Astrocyte of the spinal cord (primary cell): Measurements from ENCODE around the gene CD7.

Experiments
- DNase-seq: peaks from one replicate; pipeline ENCODE4 v3.0.0; 2011; ENCODE audit warnings: low read depth, low spot score
- H3K4me3 ChIP-seq: 2 replicates; pipeline ENCODE4 v1.5.1; 2011; ENCODE audit warnings: low read depth, mild to moderate bottlenecking, low read length, moderate library complexity
- in situ Hi-C: cut with HindIII; loops from 2 replicates; pipeline ENCODE4 v1.10.0; 2017; ENCODE audit warnings: low sequenced_read_pairs
- TF ChIP-seq, protein P1 (sequence below): IDR thresholded peaks from 2 replicates; pipeline ENCODE4 v1.5.1; 2012; ENCODE audit warnings: low read depth, mild to moderate bottlenecking, low read length, inconsistent platforms

The CD7 gene

DNA sequence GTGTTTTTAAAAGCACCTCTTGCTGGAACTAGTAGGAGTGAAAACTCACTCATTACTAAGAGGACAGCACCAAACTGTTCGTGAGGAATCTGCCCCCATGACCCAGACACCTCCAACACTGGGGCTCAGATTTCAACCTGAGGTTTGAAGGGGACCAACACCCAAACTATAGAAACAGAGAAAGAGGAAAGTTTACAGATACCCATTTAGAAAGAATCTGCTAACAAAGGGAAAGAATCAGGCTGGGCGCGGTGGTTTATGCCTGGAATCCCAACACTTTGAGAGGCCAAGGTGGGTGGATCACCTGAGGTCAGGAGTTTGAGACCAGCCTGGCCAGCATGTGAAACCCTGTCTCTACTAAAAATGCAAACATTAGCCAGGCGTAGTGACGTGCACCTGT lies 40.5 kb downstream of the CD7 start:
- H3K4me3 ChIP-seq: no peak overlapping the region
- TF ChIP-seq, protein P1, sequence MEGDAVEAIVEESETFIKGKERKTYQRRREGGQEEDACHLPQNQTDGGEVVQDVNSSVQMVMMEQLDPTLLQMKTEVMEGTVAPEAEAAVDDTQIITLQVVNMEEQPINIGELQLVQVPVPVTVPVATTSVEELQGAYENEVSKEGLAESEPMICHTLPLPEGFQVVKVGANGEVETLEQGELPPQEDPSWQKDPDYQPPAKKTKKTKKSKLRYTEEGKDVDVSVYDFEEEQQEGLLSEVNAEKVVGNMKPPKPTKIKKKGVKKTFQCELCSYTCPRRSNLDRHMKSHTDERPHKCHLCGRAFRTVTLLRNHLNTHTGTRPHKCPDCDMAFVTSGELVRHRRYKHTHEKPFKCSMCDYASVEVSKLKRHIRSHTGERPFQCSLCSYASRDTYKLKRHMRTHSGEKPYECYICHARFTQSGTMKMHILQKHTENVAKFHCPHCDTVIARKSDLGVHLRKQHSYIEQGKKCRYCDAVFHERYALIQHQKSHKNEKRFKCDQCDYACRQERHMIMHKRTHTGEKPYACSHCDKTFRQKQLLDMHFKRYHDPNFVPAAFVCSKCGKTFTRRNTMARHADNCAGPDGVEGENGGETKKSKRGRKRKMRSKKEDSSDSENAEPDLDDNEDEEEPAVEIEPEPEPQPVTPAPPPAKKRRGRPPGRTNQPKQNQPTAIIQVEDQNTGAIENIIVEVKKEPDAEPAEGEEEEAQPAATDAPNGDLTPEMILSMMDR: no peak

DNA sequence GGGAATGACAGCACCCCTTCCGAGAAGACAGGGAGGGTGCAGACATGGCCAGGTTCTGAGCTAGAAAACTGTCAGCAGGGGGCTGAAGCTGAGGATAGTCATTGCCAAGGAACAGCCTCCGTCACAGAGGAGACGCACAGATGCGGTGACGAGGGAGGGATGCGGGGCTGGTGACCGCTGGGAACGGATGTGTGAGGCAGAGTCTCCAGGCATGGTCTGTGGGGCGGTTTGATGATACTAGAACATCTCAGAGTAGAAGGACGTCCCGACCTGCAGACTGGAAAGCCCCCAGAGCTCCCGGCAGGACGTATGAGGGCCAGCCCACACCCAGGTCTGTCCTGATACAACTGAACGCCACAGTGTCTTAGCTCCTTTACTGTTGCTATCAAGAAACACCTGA lies 42.1 kb downstream of the CD7 start:
- in situ Hi-C loops: no loop called here
- no peak for DNase-seq
- no peak overlapping the region for H3K4me3 ChIP-seq
- TF ChIP-seq, protein P1: no peak

More for the DNA sequence above, 40.5 kb downstream of the CD7 start:
- in situ Hi-C loops: no loop called here
- no peak for DNase-seq

DNA sequence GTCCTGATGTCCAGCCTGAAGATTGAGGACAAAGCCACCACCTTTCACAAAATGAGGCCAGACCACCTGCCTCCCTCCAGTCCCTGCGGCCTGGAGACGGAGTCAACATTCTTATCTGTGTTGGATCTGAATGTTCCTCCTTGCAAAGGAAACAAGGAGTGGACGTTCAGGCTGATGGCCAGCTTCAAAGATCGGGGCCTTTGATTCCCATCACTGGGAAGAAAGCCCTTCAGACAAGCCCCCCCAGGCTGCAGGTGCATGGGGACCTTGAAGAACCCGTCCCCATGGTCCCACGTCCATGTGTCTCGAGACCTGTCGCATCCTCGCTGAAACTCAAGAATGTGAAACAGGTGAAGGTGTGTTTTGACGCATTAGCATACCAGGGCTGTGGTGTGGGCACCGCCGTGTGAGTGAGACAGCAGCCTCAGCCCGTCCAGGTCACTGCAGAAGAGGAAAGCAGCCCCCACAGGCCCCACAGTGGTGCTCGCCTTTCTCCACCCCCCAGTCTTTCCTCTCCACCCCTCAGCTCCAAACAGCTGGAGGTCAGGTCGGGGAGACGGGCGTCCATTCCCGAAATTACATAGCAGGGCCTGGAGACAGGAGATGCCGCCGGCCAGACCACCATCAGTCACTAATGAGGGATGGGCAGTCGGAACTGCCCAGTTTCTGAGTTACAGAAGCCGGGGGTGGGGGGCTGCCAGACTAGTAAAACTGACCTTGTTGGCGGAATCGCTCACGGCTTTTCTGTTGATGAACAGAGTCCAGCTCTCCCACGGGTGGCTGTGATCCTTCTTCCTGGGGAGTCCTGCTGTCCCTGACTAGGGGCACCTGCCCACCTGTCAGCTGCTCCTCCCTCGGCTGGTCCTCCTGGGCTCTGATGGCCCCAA lies 43.0 kb downstream of the CD7 start:
- DNase-seq: no peak
- TF ChIP-seq, protein P1: no peak
- peak overlapping the region; percentile 83 for H3K4me3 ChIP-seq
- in situ Hi-C loops: no loop called here

DNA sequence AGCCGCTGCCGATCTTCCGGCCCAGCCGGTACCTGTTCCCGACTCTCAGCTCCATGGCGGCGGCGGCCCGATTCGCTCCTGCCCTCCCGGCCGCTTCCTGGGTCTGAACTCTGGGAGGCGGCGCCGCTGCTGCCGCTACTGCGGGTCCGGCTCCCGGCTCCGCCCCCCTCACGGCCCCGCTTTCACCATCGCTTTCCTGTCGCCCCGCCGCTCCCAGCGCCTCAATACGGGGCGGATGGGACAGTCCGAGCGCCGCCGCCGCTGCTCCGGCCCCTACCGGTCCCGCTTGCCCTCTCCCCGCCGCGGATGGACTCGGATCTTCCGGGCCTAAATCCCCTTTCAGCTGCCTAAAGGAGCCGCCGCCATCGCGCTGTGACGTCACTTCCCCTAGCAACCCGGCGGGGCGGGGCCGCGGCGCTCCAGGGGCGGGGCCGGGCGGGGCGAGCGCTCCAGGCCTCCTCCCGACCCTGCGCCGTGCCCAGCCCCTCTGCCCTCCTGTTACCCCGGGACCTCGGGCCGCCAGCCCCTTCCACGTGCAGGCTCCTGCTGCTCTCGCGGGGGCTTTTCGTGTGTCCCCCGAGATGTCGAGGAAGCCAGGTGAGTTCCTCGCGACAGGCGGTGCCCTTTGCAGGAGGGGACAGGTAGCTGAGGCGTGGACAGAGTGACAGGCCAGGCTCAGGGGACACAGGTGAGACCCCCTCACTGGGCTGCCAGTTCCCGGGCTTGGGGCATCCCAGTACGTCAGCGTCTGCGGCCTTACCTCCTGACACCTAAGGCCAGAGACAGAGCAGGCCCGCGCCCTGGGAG lies 43.9 kb downstream of the CD7 start, which contains the start of gene CSNK1D:
TSS of gene CSNK1D (minus strand) at position 374 of the 807 bp plus-strand sequence. CDS start at position 55, 319 bp downstream.
- peak within 1 kb of the TSS; percentile 83 for H3K4me3 ChIP-seq
- DNase-seq: peak; percentile 88
- TF ChIP-seq, protein P1: no peak
- in situ Hi-C loops: no loop called here

DNA sequence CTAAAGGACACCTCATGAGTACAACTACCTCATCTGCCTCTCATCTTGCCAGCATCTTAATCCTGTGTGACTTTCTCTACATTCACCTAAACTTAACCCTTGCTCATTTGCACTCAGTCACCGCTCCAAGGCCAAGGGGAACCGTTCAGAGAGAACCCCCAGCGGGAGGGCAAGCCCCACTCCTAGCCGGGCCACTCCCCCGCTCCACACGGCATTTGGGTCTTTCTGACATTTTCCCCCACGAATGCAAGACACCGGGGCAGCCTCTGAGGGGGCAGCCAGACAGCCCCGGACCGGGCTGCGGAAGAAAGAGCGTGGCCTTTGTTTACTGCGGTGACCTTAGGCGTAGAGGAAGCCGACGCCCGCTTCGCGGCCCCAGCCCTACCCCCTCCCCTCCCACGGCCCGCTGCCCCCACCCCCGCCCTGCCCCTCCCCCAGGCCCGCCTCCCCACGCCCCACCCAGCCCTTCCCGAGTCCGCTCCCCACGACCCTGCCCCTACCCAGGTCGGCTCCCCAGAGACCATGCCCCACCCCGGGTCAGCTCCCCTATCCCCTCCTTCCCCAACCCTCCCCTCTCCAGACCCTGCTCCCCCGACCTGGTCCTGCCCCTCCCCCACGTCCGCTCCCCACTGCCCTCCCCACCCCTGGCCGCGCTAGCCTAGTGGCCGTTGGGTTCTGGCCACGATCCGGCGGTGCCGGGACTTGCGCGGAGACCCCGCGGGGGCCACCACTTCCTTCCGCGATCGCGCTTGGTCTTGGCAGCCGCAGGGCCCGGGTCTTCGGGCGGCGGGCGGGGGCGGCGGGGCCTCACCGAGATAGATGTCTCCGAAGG lies 44.7 kb downstream of the CD7 start:
- H3K4me3 ChIP-seq: peak overlapping the region; percentile 83
- in situ Hi-C loops: no loop called here
- no peak for DNase-seq
- TF ChIP-seq, protein P1: no peak

DNA sequence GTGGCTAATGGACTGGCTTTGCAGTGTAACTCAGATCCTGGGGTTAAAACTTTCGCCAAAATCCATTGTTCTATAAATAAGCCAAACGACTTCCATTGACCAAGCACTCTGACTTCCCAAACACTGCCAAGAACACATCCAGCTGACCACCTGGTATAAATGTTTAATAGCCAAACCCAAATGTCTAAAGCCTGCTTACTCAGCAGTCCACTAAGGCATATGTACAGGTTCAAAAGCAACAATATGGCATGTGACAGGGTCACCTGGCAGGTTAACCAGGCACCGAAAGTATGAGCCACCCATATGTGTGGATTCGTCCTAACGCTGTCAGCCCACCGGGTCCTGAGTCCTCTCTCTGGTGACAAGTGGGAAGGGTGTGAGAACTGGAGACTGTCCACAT lies 46.0 kb downstream of the CD7 start:
- TF ChIP-seq, protein P1: no peak
- H3K4me3 ChIP-seq: no peak overlapping the region
- DNase-seq: no peak
- in situ Hi-C loops: no loop called here
